GM12865 (cell line): Measurements from ENCODE around the gene REV3L.

Experiments
- DNase-seq: peaks from one replicate; pipeline ENCODE4 v3.0.0; 2010; ENCODE audit warnings: low read depth
- H3K4me3 ChIP-seq: 2 replicates; pipeline ENCODE4 v1.5.1; 2011; ENCODE audit warnings: mild to moderate bottlenecking, low read depth, low read length, control low read depth
- CTCF ChIP-seq: IDR thresholded peaks from 2 replicates; pipeline ENCODE4 v1.5.1; 2011; ENCODE audit warnings: low read length, control low read depth, low read depth, inconsistent platforms; ENCODE audit not compliant: insufficient read depth; ENCODE audit errors: missing control alignments

The REV3L gene

GRCh38 chr6:111432511-111432910 lies 50.5 kb downstream of the REV3L start:
- H3K4me3 ChIP-seq = no peak overlapping the region
- DNase-seq = no peak
- no peak for TF ChIP-seq CTCF

- no peak for DNase-seq
- no peak overlapping the region for H3K4me3 ChIP-seq
- TF ChIP-seq CTCF = no peak
Observed at GRCh38 chr6:111430605-111431376, 52.2 kb downstream of the REV3L start.

GRCh38 chr6:111429571-111429970 lies 53.4 kb downstream of the REV3L start:
- H3K4me3 ChIP-seq = no peak overlapping the region
- TF ChIP-seq CTCF = no peak
- DNase-seq = no peak

GRCh38 chr6:111428811-111429210 lies 54.2 kb downstream of the REV3L start:
- no peak for DNase-seq
- no peak for TF ChIP-seq CTCF
- H3K4me3 ChIP-seq = no peak overlapping the region

GRCh38 chr6:111427341-111428116 lies 55.5 kb downstream of the REV3L start:
- H3K4me3 ChIP-seq = peak overlapping the region; percentile 26; the same call in 1 of the 2 replicates
- peak; percentile 77 for DNase-seq
- TF ChIP-seq CTCF = no peak

GRCh38 chr6:111423960-111424846 lies 58.8 kb downstream of the REV3L start:
- no peak overlapping the region for H3K4me3 ChIP-seq
- no peak for TF ChIP-seq CTCF
- DNase-seq = no peak
